NOMO-1 (cell line): ENCODE measurements around the gene LAMC3.
"Not testable (repeated sequence)": the region's sequence is repeated elsewhere in the genome, so short reads cannot be mapped to it uniquely, and the experiment has no call there.

Source experiments
- DNase-seq, 2 experiments: peaks; one replicate each; lab custom pipeline; 2025; ENCODE audit not compliant: unreplicated experiment in 2 of 2; lab: John Stamatoyannopoulos, UW

Gene LAMC3

DNA sequence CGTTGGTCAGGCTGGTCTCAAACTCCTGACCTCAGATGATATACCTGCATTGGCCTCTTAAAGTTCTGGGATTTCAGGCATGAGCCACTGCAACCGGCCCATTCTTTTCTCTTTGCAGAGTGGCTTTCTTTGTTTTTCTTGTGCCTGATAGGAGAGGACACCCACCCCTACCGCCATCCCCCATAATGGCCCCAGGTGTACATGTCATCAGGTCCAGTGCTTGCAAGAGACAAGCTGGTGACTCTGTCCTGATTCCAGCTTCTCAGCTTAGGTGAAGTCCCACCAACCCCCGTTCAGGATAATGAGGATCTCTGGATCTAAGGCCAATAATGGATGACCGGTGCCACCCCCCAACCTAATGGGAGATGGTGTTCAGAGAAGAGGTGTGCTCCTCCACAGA, 85.0 kb downstream of the LAMC3 start:
- no peak for DNase-seq

DNA sequence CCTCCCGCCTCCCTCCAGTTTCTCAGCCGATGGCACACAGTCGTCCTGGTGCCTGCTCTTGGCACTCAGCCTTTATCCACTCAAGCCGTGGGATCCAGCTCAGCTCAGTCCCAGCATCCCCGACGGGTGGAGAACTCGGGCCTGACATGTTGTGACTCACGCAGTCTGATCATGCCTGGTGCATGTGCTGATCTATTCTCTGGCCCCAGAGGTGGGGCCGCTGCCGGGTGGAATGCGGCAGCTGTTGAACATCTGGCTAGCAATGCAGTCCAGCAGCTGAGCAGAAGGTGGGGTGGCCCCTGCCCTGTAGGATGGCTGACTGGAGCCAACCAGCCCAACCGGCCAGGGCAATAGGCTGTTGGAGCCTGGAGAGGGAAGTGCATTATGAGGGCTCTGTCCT, 85.6 kb downstream of the LAMC3 start:
- no peak for DNase-seq

DNA sequence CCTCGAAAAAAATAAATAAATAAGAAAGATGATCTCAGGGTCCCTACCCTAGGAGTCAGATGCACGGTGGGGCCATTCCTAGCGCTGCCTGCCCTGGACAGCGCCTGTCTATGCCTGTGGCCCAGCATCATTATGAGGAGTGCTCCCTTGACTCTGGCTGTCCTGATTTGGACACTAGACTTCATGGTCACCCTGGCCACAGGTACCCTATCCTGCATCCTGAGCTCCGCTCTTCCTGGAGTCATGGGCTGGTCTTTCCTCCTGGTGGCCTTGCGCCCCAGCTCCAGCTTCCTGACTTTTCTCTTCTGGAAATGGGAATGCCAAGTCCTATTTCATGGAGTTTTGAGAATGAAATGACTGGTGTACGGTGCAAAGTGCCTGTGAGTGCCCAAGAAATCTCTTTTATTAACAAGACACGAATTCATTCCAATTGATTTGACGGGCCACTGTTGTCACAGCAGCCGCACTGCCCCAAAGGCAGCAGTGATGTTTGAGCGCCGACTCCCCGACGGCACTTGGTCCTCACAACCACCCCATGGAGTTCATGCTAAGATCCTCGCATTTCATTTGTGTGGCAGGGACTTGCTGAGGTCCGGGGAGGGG, 86.8 kb downstream of the LAMC3 start:
- peak in 1 of 2 experiments; percentile 18 for DNase-seq

DNA sequence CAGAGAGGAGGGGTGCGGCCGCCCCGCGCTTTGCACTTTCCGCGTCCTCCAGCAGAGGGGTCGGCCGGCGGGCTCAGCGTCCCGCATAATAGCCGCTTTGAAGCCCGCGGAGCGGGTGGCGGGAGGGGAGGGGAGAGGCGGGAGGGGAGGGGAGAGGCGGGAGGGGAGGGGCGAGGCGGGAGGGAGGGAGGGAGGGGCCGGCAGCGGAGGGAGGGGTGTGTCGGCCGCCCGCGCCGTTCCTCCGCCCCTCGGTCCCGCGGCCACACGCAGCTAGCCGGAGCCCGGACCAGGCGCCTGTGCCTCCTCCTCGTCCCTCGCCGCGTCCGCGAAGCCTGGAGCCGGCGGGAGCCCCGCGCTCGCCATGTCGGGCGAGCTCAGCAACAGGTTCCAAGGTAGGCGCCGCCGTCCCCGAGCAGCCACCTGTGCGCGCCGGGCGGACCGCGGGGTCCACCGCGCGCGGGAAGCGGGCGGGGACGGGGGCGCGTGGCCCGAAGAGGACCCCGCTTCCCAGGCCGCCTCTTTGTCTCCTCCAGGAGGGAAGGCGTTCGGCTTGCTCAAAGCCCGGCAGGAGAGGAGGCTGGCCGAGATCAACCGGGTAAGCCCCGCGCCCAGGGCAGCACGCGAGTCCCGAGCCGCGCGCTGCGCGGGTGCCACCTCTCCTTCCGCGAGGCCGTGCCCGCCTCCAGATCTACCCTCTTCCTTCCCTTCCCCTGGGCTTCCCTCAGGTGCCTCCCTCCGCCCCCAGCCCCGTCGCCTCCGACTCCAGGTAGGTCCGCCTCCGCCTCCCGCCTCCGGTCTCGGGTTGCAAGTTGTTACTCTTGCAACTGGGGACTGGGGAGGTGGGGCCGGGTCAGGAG, 87.5 kb downstream of the LAMC3 start, which contains the start of gene AIF1L:
AIF1L (plus strand) TSS at position 263 of the 857 bp plus-strand sequence; CDS start at position 362, 99 bp downstream.
- peak; percentile 9 to 17 for DNase-seq

DNA sequence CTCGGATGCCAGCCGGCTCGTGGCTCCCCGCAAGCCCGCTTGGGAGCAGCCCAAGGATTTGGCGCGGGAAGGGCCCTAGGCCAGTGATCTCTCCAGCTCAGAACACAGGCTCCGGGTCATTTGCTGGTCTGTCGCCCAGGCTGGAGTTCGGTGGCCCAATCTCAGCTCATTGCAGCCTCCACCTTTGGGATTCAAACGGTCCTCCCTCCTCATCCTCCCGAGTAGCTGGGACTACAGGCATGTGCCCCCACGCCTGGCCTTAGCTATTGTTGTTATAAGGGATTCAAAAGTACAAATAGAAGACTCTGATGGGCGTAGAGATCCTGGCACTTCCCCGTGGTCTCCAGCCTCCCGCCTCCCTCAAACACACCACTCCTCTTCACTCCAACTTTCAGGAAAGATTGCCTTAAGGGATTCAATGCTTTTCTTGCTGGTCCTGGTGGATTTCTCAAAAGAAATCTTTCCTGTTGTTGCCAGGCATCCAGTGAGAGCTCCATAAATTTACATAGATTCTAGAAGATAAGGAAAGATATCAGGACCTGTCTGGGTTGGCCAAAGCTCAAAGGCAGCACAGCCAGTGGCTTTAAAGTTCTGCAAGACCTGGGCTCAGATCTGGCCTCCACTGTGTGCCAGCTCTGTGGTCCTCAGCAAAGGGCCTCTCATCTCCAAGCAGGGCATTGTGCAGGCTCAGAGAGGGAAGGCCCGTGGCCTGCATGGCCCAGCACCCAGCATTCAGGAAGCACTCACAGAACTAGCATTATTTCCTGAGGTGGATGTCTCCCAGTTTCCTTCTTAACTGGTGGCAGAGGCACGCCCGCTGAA, 88.4 kb downstream of the LAMC3 start:
- DNase-seq: no peak

DNA sequence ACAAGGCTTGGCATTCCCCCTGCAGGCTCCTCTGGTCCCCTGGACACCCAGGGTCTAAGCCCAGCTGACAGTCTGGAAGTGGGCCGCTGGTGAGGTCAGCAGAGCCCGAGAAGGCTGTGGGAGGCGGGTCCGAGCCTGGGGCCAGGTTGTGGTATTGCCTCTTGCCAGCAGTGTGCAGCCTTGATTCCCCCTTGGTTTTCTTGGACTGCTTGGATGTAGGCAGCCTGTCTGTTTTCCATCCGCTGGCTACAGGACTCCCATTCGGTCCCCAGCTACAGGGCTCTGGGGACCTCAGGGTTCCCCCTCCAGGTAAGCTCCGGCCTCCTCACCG, 88.9 kb downstream of the LAMC3 start:
- no peak for DNase-seq

DNA sequence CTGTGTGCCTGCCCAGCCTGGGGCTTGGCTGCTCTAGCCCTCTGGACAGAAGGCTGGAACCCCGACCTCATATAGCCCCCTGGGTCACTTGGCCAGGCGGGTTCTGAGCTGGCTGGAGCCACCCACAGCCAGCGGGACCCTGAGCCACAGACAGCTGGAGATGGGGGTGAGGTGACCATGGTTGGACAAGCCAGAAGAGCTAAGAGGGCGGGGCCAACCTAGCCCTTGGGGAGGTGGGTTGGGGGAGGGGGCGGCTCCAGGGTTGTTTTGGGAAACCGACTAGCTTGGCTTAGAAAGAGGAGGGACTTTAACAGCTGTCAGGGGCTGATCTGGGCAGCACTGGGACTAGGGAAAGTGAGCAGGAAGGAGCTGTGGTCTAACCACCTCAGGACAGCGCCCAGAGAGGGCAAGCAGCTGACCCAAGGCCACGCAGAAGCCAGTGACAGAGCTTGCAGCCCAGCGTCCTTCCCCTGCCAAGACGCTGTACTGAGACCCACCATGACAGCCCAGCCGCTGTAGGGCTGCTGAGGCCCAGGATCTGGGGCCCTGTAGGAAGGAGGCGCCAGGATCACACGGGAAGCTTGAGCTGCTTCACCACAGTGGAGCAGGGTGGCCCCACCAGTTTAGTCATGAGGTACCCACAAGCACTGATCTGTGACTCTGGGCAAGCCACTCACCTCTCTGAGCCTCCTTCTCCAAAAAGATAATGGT, 89.6 kb downstream of the LAMC3 start:
- DNase-seq: no peak

DNA sequence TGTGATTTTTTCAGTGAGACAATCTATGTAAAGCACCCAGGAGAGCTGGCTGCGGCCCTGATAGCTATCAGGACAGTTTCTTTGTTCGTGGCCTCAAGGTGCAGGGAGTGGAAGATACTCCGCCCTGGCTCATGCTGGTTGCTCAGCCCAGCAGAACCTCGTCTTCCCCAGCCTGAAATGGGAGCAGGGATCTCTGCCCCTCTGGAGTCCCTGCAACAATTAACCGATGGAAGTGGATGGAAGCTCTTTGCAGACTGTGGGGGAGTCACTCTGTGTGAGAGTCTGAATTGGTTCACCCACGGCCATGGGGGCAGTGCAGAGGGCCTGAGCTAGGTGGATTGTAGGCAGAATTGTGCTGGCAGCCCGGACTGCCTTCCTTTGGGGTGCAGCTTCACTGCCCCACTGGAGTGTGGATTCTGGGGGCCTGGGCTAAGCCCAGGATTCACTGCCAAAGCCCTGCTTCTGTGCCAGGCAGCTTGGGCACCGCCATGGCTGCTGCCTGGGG, 90.2 kb downstream of the LAMC3 start:
- DNase-seq: no peak

DNA sequence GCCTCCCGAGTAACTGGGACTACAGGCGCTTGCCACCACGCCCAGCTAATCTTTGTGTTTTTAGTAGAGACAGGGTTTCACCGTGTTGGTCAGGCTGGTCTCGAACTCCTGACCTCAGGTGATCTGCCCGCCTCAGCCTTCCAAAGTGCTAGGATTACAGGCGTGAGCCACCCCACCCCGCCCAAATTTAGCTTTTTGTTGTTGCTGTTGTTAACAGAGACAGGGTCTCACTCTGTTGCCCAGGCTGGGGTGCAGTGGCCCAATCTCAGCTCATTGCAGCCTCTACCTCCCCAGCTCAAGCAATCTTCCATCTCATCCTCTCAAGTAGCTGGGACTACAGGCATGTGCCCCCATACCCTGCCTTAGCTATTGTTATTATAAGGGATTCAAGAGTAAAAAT, 90.9 kb downstream of the LAMC3 start:
- not testable (repeated sequence) for DNase-seq

DNA sequence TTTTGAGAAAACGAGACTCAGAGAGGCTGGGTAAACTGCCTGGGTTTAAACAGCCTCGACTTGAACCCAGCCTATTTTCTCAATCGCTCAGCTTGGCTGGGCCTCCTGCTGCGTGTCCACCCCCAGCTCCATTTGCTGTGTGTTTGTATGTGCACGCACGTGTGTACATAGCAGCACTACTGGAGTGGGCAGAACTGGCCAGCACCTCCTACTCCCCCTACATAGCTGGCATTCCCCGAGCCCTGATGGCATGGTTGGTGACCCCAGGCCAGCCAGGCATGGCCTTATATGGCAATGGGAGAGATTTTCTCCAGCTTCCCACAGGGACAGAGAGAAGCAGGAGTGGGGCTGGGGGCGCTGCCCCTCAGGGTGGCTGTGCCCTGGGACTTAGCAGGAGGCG, 91.5 kb downstream of the LAMC3 start:
- no peak for DNase-seq

DNA sequence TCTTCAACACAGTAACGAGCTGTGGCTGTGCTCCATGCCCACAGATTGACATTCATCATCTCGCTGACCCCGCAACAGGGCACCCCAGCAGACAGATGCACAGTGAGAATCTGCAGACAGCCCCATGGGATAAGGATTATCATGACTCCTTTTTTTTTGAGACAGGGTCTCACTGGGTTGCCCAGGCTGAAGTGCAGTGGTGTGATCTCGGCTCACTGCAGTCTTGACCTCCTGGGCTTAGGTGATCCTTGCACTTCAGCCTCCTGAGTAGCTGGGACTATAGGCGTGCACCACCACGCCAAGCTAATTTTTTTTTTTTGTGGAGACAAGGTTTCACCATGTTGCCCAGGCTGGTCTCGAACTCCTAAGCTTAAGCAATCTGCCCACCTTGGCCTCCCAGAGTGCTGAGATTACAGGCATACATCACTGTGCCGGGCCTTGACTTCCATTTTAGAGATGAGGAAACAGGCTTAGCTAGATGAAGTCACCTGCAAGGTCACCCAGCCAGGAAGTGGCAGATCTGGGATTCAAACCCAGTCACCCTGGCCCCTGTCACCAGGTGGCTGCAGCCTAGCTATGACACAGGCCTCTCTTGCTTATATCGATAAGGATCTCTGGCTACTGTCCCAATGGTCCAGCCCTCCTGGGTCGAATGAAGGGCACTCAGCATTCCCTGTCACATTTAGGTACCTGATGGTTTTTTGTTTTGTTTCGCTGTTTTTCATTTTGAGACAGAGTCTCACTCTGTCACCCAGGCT, 92.4 kb downstream of the LAMC3 start:
- DNase-seq: no peak

DNA sequence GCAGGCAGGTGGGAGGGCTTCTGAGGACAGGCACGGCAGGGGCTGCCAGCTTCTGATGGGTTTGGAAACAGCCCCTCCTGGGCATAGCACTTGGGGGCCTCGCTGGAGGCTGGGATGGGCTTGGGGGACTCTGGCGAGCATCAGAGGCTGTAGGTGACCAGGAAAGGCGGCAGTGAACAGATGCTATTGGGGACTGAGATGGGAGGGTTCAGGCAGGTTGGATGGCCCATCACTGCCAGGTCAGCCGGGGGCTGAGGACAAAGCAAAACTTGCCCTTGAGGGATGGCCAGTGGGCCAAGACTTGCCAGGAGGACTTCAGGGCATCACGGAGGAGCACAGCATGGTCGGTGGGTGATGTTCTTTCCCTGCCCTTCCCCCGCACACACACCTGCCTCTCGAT, 94.0 kb downstream of the LAMC3 start:
- no peak for DNase-seq

DNA sequence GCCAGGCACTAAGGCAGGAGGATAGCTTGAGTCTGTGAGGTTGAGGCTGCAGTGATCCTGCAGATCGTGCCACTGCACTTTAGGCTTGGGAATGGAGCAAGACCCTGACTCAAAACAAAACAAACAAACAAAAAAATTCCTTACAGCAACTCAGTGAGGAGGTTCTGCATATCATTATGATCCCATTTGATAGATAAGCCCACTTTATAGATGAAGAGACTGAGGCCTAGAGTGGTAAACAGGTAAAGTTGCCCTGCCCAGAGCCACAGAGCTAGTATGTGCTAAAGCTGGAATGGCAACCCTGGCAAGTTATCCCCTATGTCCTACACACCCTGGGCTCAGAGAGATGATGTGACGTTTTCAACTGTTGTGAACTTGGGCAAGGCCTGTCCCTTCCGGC, 94.6 kb downstream of the LAMC3 start:
- no peak for DNase-seq

DNA sequence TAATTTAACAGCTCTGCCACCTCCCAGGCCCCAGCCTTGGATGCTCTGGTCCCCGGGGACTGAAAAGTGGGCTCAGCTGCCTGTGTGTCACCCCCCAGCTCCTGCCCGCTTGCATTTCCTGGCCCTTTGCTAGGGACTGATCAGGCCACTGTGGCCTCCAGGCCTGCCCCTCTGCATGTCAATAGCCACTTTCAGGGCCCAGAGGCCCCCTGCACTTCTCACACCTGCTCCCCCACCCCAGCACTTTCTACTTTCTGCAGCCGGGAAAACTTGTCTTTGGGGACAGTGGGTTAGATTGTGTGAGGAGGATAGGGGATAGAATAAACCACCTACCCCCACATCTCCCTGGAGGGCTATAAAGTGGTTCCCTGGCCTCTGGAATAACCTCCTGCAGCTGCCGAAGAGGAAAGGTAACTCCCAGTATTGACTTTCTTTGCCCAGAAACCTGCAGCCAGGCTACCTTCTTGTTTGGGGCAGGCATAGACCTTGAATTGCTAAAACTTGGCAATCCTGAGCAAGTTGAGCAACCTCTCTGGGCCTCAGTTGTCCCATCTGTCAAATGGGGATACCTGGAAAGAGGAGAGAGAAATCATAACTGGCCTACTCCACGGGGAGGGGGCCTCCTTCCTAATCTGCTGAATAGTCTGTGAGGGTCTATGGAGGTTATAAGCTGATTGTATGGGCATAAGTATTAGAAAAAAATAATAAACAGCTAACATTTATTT, 95.2 kb downstream of the LAMC3 start:
- no peak for DNase-seq

DNA sequence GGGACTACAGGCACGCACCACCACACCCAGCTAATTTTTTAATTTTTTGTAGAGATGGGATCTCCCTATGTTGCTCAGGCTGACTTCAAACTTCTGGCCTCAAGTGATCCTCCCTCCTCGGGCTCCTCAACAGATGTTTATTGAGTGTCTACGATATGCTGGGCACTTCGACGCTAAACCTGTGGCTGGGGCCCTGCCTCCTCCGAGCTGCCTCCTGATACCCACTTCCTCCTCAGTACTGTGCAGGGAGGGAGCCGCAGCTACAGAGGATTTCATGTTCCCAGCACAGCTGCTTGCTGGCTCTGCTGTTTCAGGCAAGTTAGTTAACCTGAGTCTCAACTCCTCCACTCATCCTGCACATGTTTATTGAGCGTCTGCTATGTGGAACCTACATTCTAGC, 97.0 kb downstream of the LAMC3 start:
- no peak for DNase-seq

DNA sequence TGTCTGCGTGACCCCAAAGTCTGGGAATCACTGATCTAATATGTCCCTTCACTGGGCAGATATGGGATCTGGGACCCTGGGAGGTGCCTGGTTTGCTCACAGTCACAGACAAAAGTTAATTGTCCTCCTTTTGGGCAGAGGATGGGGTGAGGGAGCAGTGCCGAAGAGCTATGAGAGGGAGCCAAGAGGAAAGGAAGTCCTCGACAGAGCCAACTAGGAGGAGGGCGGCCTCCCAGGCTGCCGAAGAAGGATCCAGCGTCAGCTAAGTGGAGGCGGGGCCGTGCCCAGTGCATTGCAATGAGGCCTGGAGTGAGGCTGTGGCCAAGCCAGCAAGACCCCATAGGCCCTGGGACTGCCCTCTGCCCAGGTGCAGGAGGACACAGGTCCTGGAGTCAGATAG, 98.8 kb downstream of the LAMC3 start:
- no peak for DNase-seq

DNA sequence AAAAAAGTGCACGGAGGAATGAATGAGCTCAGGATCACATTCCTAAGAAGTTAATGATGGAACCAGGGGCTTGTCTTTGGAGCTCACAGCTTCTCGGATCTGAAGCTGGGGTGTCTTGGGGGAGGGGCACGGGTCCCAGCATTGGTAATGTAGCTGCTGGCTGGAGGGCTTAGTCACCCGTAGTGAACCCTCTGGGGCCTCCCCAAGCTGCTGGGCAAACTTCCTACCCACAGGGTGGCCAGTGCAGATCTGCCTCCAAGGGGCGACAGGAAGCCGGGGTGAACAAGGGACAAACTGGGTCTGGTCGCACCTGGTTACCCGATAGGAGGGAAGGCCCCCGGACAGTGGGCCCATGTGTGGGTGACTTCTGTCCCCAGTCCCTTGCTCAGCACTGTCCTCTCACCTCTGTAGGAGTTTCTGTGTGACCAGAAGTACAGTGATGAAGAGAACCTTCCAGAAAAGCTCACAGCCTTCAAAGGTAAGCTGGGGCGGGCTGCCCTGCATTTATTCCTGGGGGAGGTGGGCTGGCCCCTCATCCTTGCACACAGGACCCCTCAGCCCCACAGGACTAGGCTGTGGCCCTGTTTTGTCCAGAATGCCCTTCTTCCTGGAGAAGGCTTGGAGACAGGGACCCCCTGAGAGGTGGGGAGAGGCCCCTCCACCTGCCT, 102.3 kb downstream of the LAMC3 start:
- DNase-seq: no peak

DNA sequence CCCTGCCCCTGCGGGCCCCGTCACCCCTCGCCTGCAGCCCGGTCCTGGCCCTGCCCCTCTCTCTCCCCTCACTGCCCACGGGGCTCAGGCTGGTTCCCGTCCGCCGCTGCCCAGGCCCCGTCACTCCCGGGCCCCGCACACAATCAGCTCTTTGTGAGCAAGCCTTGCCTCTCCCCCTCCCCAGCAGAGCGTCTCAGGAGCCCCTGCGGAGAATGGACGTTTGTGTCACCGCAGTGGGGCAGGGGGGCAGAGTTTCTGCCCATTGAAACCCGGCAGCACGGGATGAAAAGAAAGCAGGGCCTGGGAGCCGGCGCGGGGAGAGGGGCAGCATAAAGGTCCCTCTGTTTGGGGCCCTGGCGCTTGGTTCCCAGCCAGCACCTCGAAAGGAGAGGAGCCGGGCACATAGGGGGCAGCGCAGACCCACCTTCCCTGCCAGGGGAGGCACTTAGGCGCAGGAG, 102.9 kb downstream of the LAMC3 start:
- no peak for DNase-seq
